ENCODE data around the gene ZNF175.

DNA sequence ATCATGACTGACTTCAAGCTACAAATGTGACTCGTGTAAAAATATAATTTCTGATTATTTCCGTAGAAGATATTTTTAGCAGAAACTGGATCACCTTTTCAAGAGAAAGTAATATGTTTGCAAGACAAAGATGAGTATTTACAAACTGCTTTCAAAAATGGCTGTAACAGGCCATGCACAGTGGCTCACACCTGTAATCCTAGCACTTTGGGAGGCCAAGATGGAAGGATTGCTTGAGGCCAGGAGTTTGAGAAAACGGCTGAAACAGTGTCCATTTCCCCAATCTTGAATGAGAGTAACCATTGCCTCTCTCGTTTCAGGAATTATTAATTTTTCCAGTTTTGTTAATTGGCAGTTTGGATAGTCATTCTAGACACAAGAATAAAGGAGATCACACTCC, 3.5 kb upstream of the ZNF175 start:
- TF ChIP-seq, protein P1, sequence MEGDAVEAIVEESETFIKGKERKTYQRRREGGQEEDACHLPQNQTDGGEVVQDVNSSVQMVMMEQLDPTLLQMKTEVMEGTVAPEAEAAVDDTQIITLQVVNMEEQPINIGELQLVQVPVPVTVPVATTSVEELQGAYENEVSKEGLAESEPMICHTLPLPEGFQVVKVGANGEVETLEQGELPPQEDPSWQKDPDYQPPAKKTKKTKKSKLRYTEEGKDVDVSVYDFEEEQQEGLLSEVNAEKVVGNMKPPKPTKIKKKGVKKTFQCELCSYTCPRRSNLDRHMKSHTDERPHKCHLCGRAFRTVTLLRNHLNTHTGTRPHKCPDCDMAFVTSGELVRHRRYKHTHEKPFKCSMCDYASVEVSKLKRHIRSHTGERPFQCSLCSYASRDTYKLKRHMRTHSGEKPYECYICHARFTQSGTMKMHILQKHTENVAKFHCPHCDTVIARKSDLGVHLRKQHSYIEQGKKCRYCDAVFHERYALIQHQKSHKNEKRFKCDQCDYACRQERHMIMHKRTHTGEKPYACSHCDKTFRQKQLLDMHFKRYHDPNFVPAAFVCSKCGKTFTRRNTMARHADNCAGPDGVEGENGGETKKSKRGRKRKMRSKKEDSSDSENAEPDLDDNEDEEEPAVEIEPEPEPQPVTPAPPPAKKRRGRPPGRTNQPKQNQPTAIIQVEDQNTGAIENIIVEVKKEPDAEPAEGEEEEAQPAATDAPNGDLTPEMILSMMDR (conservative IDR thresholded peaks at IDR 0.05; ENCODE audit: low read depth, low read length), result no peak
- TF ChIP-seq EZH2 (IDR thresholded peaks at IDR 0.05; ENCODE audit: low read length, unreplicated experiment) (no peak), EZH2phosphoT487 (IDR thresholded peaks at IDR 0.05; ENCODE audit: borderline replicate concordance, low read length) (no peak)
